Heart right ventricle (tissue), 16 donors: ENCODE data around the gene OVCH1. TPM values are rescaled to one million over a fixed set of nuclear protein-coding genes. Genes with fewer than 3 reads are reported as not detected.

Experiments
- ATAC-seq, 8 donors: fragments of 200-7000 bp; cut with Tn5 transposase; one replicate each; pipeline ENCODE4 v1.9.1; 2020; ENCODE audit warnings: mild to moderate bottlenecking in 8 of 8, moderate library complexity in 8 of 8, moderate number of reproducible peaks in 1 of 8
- DNase-seq, 2 donors: peaks; one replicate each; pipeline ENCODE4 v3.0.0-alpha.2; 2020
- H3K27ac ChIP-seq, 10 donors: fragments of 200-600 bp; sonication (generic) in 2 of 10; one replicate each; pipeline versions ENCODE4 v1.5.0 to v1.8.0; 2020 to 2022; ENCODE audit warnings: mild to moderate bottlenecking in 3 of 10
- H3K27me3 ChIP-seq, 7 donors: fragments of 200-600 bp; one replicate each; pipeline ENCODE4 v1.8.0; 2021 to 2022; ENCODE audit warnings: mild to moderate bottlenecking in 2 of 7
- H3K36me3 ChIP-seq, 9 donors: fragments of 200-600 bp; sonication (generic) in 1 of 9; one replicate each; pipeline versions ENCODE4 v1.5.0 to v1.8.0; 2020 to 2022; ENCODE audit warnings: mild to moderate bottlenecking in 2 of 9
- H3K4me1 ChIP-seq, 9 donors: fragments of 200-600 bp; sonication (generic) in 1 of 9; one replicate each; pipeline versions ENCODE4 v1.5.0 to v1.8.0; 2020 to 2022; ENCODE audit warnings: mild to moderate bottlenecking in 4 of 9
- H3K4me3 ChIP-seq, 10 donors: fragments of 200-600 bp; sonication (generic) in 2 of 10; one replicate each; pipeline versions ENCODE4 v1.5.0 to v1.8.0; 2020 to 2022; ENCODE audit warnings: mild to moderate bottlenecking in 7 of 10, moderate library complexity in 2 of 10
- H3K9me3 ChIP-seq, 11 donors: fragments of 200-600 bp in 10 of 11; sonication (generic) in 2 of 11; one replicate each; pipeline versions ENCODE4 v1.5.0 to v1.8.0; 2013 to 2022; ENCODE audit warnings: mild to moderate bottlenecking in 2 of 11, control low read depth in 1 of 11, moderate library complexity in 1 of 11
- WGBS, 2 donors: extraction: QIAGEN DNeasy Blood & Tissue Kit; methylation state at CpG; one replicate each; pipeline ENCODE4 v1.1.7; 2013; ENCODE audit warnings: inconsistent platforms in 1 of 2; 5-methylcytosine and 5-hydroxymethylcytosine counted together
- intact Hi-C, 10 donors: fragments of 100-400 bp; cut with DNase I; formaldehyde crosslinking; loops; one replicate each; pipeline versions ENCODE4 v1.11.1 to v1.14.2; 2022
- polyA plus RNA-seq, 2 donors: library from polyadenylated mRNA; stranded (reverse); fragments of 200-250 nt; gene quantifications; one replicate each; pipeline ENCODE4 v1.2.3, GENCODE V29; 2013
- total RNA-seq, 10 donors: library from RNA; stranded (reverse); fragmentation: NEBNext Ultra II Directional in 3 of 10; extraction: Animal tissue kit (Norgen Biotek cat#: 25700) in 3 of 10; gene quantifications; one replicate each; pipeline versions ENCODE4 v1.2.1 to v1.2.4, GENCODE V29; 2021 to 2023
- TF ChIP-seq, protein P1 (sequence below), 9 donors: fragments of 200-600 bp; sonication (generic) in 2 of 9; IDR thresholded peaks; one replicate each; pipeline versions ENCODE4 v1.5.0 to v1.8.0; 2021 to 2022; ENCODE audit warnings: antibody characterized with exemption in 9 of 9, mild to moderate bottlenecking in 5 of 9, moderate library complexity in 1 of 9
- donor health status: Arrhythmogenic right ventricular cardiomyopathy.
- donor health status: ischemic (EF 13 %, LVEDD 7.1; RV severe dilation, severe dysfunction).
- donor health status: healthy with polysubstance abuse.
- donor health status: DM: no; HTN: yes; CAD: no.
- donor health status: DM: no; HTN: no; CAD: no.
- donor health status: ischemic (EF 25% LVEDD 6.9; RV normal size, moderate dysfunction).
- donor health status: ischemic (EF 25% LVEDD 5.7; RV mildly dilated, moderate dysfunction).
- donor health status: healthy.
- donor health status: DM: yes; HTN: yes; CAD: no.
- donor health status: Ischemic cardiomyopathy.
- donor health status: ischemic (EF 35%, LVEDD 5.7; RV mildly dilated, moderate dysfunction).
- donor health status: nonischemic (EF 11% LVEDD 7.7; RV severe dilation, severe dysfunction).
- donor health status: DM: yes; HTN: yes; CAD: no.
- donor health status: PGD.
- donor health status: ischemic (EF 29% LVEDD 5.4; RV normal size, mild dysfunction).
- donor health status: nonischemic (EF 23%, LVEDD 6.1; RV moderate dilation, normal function).

Gene OVCH1
- total and polyA plus RNA-seq, 12 donors = 0.07 to 0.44 (median 0.21) TPM; not detected in 6

DNA sequence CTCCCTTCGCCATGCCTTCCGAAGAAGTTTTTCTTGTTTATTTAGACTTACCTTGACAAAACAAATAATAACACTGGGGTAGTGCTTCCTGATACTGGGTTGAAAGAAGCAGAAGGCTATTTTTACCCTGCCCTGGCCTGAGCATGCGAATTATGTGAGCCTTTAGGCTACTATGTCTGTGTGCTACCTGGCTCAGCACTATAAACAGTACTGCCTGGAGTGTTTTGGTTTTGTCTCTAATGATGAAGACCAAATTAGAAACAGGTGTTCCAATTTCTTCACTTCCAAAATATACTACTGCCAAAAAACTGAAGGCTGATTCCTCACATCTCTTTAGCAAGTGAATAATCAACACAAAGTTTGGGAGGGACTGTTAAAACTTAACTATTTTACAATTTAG lies 7.6 kb upstream of the OVCH1 start:
- Histone ChIP-seq H3K4me1 (peaks cover 0 to 5% (median 0%) of the 10 kb centered on the region in 9 donors), H3K9me3 (no peaks in the 10 kb centered on the region), H3K27ac (no peak overlapping the region), H3K36me3 (peaks cover 0 to 67% (median 2%) of the 10 kb centered on the region in 9 donors), H3K27me3 (no peaks in the 10 kb centered on the region), H3K4me3 (no peak overlapping the region)
- 71 to 88% methylated on average over 3 of the region's 3 CpGs for WGBS, 2 donors
- TF ChIP-seq, protein P1, sequence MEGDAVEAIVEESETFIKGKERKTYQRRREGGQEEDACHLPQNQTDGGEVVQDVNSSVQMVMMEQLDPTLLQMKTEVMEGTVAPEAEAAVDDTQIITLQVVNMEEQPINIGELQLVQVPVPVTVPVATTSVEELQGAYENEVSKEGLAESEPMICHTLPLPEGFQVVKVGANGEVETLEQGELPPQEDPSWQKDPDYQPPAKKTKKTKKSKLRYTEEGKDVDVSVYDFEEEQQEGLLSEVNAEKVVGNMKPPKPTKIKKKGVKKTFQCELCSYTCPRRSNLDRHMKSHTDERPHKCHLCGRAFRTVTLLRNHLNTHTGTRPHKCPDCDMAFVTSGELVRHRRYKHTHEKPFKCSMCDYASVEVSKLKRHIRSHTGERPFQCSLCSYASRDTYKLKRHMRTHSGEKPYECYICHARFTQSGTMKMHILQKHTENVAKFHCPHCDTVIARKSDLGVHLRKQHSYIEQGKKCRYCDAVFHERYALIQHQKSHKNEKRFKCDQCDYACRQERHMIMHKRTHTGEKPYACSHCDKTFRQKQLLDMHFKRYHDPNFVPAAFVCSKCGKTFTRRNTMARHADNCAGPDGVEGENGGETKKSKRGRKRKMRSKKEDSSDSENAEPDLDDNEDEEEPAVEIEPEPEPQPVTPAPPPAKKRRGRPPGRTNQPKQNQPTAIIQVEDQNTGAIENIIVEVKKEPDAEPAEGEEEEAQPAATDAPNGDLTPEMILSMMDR (IDR thresholded peaks at IDR 0.05) = no peak
- no peak for ATAC-seq
- intact Hi-C loops = no loop called here
- no peak for DNase-seq

- Histone ChIP-seq H3K27me3 (no peaks in the 10 kb centered on the region), H3K27ac (no peak overlapping the region)
- DNase-seq = no peak
These were observed 5.8 kb upstream of the OVCH1 start for GRCh38 chr12:29503283-29503682.

DNA sequence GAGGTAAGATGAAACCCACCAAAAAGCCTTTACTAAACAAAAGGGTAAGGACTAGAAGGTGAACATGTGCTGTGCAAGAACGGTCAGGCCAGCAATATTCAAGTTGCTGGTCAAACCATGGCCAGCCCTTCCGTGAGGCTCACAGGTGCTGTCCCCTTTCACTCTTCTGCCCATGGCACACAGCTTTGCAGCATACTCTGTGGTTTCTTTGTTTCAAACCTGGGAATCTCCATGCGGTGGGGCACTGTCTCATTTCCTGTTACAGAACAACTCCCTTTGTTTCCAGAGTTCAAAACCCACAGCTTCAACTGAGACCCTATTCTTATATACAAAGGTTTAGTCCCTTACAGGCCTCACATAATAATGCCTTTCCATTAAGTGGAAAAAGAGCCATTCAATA lies 1.7 kb upstream of the OVCH1 start:
- no peaks in the 10 kb centered on the region for H3K9me3 ChIP-seq
- H3K4me1 ChIP-seq = no peaks in the 10 kb centered on the region
- no peak overlapping the region for H3K27ac ChIP-seq
- ATAC-seq = no peak
- no peak overlapping the region for H3K4me3 ChIP-seq
- intact Hi-C loops = loop anchor here in 1 of 10 donors (5.0 kb wide), 1 partner anchor 1232 kb away; no protein-coding TSS in a partner anchor
- peaks cover 0 to 24% (median 0%) of the 10 kb centered on the region in 9 donors for H3K36me3 ChIP-seq
- TF ChIP-seq, protein P1 (IDR thresholded peaks at IDR 0.05) = no peak
- no peaks in the 10 kb centered on the region for H3K27me3 ChIP-seq
- 86 to 88% methylated on average over 3 of the region's 3 CpGs for WGBS, 2 donors
- no peak for DNase-seq

More at GRCh38 chr12:29503283-29503682, 5.8 kb upstream of the OVCH1 start:
- TF ChIP-seq, protein P1 (IDR thresholded peaks at IDR 0.05) = no peak
- no peak overlapping the region for H3K4me3 ChIP-seq
- H3K9me3 ChIP-seq = no peaks in the 10 kb centered on the region
- H3K4me1 ChIP-seq = peaks cover 0 to 5% (median 0%) of the 10 kb centered on the region in 9 donors
- ATAC-seq = no peak
- intact Hi-C loops = no loop called here
- peaks cover 0 to 54% (median 2%) of the 10 kb centered on the region in 9 donors for H3K36me3 ChIP-seq

DNA sequence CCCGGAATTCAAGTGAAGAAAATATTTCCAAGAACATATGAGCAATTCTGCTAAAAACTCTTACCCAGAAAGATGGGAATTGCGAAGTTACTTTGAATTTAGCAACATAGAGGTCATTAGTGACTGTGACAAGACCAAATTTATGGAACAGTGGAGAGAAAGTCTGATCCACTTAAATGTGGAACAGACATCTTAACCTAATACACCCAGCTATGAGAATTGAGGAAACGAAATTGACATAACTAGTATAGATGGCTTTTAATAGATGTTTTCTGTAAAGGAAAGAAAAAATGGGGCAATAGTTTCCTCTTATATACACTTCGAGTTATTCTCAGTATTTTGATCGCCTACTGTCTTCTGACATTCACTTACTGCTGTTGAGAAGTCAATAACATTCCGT lies 4.6 kb downstream of the OVCH1 start:
- Histone ChIP-seq H3K27me3 (no peaks in the 10 kb centered on the region), H3K9me3 (no peaks in the 10 kb centered on the region), H3K27ac (no peak overlapping the region), H3K4me1 (no peaks in the 10 kb centered on the region), H3K36me3 (no peaks in the 10 kb centered on the region), H3K4me3 (no peak overlapping the region)
- intact Hi-C loops = no loop called here
- 89 to 90% methylated on average over 6 of the region's 6 CpGs for WGBS, 2 donors
- no peak for ATAC-seq
- TF ChIP-seq, protein P1 (IDR thresholded peaks at IDR 0.05) = no peak
- no peak for DNase-seq
